GM12878 (cell line): ENCODE measurements around the gene LTB. TPM values are rescaled to one million over a fixed set of nuclear protein-coding genes. Genes with fewer than 3 reads are reported as not detected.

ENCODE experiments used
- BACH1 ChIP-seq: fragments of 450-650 bp; IDR thresholded peaks from 2 replicates; pipeline ENCODE4 v1.6.1; 2017; ENCODE audit warnings: mild to moderate bottlenecking, borderline replicate concordance
- NBN ChIP-seq: fragments of 450-650 bp; IDR thresholded peaks from 2 replicates; pipeline ENCODE4 v1.6.1; 2016
- RFX5 ChIP-seq: IDR thresholded peaks from 2 replicates; pipeline ENCODE4 v1.6.1; 2011; ENCODE audit warnings: low read depth, low read length, improper control_type of control experiment
- SP1 ChIP-seq: IDR thresholded peaks from one replicate; pipeline ENCODE4 v1.6.1; 2011; ENCODE audit warnings: low read depth, low read length
- TCF7 ChIP-seq: IDR thresholded peaks from 2 replicates; pipeline ENCODE4 v1.6.1; 2014; ENCODE audit warnings: antibody characterized with exemption, borderline replicate concordance
- ZBED1 ChIP-seq: IDR thresholded peaks from 2 replicates; pipeline ENCODE4 v1.6.1; 2016; ENCODE audit warnings: borderline replicate concordance
- ZNF622 ChIP-seq: fragments of 450-650 bp; IDR thresholded peaks from 2 replicates; pipeline ENCODE4 v1.6.1; 2017; ENCODE audit warnings: mild to moderate bottlenecking, inconsistent platforms
- polyA plus RNA-seq, 11 experiments: library from polyadenylated mRNA; depleted of rRNA in 4 of 11; unstranded in 6 of 11; stranded (reverse) in 5 of 11; fragments of >200 nt; fragmentation: Nextera tagmentation in 4 of 11; fragmentation: Illumina TruSeq in 1 of 11; extraction: Ambion mirVana in 4 of 11; extraction: Trizol in 1 of 11; gene quantifications; 1 replicate in 1 of 11; 2 replicates in 10 of 11; pipeline versions ENCODE4 v1.2.1 to v1.2.3, GENCODE V29; 2011 to 2016; ENCODE audit warnings: inconsistent platforms in 2 of 11, missing spikeins in 2 of 11, low read depth in 1 of 11
- total RNA-seq, 4 experiments: library from RNA; depleted of rRNA in 3 of 4; stranded (reverse); fragments of >200 nt in 3 of 4; fragmentation: Illumina TruSeq in 1 of 4; extraction: Trizol in 1 of 4; gene quantifications; 2 replicates each; pipeline versions ENCODE4 v1.2.1 to v1.2.3, GENCODE V29; 2013 to 2021
- TF ChIP-seq, protein P1 (sequence below): fragments of 450-650 bp; IDR thresholded peaks from 2 replicates; pipeline ENCODE4 v1.6.1; 2017; ENCODE audit warnings: mild to moderate bottlenecking, moderate library complexity

The LTB gene
- total and polyA plus RNA-seq, 10 of the 15 experiments (the other 5 are each of a cell fraction or from before 2014, with no cell fraction given) = 0.71 to 74.3 (median 20.0) TPM

DNA sequence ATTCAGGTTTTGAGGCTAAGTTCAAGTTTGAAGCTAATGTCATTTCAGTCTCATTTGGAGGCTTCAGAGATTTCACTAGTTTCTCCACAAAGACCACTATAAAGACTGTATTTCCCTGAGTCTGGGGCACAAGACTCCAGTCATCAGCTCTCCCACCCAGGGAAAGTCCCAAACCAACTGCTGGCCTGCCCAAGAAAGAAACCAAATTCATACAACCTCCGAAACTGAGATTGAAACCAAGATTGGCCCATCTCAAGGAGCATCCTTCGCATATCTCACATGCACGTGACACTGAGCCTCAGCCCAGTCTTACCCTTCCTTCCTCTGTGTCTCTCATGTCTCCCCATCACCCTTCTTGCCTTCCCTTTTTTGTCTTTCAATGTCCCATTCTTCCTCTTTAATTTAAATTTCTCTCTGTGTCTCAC, 13.7 kb downstream of the LTB start (continued):
- TF ChIP-seq, protein P1, sequence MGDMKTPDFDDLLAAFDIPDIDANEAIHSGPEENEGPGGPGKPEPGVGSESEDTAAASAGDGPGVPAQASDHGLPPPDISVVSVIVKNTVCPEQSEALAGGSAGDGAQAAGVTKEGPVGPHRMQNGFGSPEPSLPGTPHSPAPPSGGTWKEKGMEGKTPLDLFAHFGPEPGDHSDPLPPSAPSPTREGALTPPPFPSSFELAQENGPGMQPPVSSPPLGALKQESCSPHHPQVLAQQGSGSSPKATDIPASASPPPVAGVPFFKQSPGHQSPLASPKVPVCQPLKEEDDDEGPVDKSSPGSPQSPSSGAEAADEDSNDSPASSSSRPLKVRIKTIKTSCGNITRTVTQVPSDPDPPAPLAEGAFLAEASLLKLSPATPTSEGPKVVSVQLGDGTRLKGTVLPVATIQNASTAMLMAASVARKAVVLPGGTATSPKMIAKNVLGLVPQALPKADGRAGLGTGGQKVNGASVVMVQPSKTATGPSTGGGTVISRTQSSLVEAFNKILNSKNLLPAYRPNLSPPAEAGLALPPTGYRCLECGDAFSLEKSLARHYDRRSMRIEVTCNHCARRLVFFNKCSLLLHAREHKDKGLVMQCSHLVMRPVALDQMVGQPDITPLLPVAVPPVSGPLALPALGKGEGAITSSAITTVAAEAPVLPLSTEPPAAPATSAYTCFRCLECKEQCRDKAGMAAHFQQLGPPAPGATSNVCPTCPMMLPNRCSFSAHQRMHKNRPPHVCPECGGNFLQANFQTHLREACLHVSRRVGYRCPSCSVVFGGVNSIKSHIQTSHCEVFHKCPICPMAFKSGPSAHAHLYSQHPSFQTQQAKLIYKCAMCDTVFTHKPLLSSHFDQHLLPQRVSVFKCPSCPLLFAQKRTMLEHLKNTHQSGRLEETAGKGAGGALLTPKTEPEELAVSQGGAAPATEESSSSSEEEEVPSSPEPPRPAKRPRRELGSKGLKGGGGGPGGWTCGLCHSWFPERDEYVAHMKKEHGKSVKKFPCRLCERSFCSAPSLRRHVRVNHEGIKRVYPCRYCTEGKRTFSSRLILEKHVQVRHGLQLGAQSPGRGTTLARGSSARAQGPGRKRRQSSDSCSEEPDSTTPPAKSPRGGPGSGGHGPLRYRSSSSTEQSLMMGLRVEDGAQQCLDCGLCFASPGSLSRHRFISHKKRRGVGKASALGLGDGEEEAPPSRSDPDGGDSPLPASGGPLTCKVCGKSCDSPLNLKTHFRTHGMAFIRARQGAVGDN = peak; percentile 82
- TF ChIP-seq SP1 (peak; percentile 57), TCF7 (peak; percentile 66; the same call in 1 of the 2 replicates), BACH1 (peak; percentile 25; the same call in 1 of the 2 replicates), ZNF622 (no peak), ZBED1 (peak; percentile 83; the same call in 1 of the 2 replicates), RFX5 (no peak), NBN (peak; percentile 95)
